ENCODE data around the gene KIRREL3.

Gene KIRREL3

DNA sequence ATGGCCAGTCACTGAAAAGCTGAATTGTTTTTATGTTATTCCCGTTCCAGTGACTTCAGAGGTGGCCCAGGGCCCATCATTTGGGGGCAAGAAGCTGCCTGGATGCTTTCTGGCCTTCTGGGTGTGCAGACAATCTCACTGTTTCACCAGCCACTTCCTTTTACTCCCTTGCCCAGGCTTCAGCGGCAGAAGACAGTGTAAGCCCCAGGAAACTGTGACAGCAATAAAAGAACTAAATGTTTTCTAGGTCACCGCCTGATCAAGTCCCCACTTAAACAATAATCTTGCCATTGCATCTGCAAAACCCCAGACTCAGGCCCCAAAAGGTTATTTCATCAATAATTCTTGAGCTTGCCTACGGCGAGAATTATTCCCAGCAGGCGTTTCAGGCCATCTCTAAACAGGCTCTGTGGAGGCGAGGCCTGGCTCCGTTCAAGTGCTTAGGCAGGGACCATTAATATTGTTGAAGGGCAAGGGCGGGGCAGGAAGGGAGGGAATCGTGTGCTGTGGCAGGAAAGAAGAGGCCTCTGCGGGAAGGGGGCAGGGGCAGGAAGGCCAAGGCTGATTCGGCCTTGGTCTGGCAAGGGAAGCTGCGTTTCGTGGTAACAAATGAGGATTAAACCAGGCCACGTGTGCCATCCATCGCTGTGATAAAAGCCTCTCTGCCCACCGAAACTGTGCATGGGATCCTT, 252.3 kb downstream of the KIRREL3 start:
- no peak overlapping the region for H3K4me3 ChIP-seq (ENCODE audit: low read depth, low read length)
- TF ChIP-seq, protein P1, sequence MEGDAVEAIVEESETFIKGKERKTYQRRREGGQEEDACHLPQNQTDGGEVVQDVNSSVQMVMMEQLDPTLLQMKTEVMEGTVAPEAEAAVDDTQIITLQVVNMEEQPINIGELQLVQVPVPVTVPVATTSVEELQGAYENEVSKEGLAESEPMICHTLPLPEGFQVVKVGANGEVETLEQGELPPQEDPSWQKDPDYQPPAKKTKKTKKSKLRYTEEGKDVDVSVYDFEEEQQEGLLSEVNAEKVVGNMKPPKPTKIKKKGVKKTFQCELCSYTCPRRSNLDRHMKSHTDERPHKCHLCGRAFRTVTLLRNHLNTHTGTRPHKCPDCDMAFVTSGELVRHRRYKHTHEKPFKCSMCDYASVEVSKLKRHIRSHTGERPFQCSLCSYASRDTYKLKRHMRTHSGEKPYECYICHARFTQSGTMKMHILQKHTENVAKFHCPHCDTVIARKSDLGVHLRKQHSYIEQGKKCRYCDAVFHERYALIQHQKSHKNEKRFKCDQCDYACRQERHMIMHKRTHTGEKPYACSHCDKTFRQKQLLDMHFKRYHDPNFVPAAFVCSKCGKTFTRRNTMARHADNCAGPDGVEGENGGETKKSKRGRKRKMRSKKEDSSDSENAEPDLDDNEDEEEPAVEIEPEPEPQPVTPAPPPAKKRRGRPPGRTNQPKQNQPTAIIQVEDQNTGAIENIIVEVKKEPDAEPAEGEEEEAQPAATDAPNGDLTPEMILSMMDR (IDR thresholded peaks at IDR 0.05; ENCODE audit: low read depth, low read length), result no peak

DNA sequence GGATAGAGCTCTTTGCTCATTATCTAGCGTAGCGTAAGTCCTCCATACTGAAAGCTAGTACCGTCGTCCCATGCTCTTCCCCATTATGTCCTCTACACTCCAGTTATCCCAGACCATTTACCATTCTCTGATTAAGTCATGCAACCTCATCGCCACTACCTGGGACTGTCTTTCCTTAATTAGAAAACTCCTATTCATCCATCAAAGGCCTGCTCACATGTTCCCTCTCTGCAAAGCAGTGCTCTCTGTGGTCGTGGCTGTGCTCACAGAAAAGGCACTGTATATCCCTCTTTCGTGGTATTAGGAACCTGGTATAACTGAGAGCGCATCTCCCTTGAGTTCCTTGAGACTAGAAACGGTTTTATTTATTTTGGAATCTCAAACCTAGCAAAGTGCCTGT, 253.3 kb downstream of the KIRREL3 start:
- no peak overlapping the region for H3K4me3 ChIP-seq (ENCODE audit: low read depth, low read length)
- TF ChIP-seq, protein P1 (IDR thresholded peaks at IDR 0.05; ENCODE audit: low read depth, low read length), result no peak

DNA sequence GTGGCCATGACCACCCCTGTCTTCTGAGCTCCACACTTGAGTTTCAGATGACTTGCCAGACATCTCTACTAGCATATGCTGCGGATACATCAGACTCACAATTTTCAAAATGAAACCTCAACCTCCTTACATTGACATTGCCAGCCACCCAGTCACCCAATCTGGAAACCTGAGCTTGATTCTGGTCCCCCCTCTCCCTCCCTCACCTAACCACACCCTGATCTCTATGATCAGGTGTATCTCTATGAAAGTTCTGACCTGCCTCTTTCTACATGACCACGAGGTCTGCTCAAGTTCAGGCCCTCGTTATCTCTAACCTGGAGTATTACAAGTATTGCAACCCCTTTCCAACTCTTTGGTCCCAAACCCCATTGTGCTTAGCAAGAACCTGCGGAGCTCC, 254.1 kb downstream of the KIRREL3 start:
- TF ChIP-seq, protein P1 (IDR thresholded peaks at IDR 0.05; ENCODE audit: low read depth, low read length), result no peak

DNA sequence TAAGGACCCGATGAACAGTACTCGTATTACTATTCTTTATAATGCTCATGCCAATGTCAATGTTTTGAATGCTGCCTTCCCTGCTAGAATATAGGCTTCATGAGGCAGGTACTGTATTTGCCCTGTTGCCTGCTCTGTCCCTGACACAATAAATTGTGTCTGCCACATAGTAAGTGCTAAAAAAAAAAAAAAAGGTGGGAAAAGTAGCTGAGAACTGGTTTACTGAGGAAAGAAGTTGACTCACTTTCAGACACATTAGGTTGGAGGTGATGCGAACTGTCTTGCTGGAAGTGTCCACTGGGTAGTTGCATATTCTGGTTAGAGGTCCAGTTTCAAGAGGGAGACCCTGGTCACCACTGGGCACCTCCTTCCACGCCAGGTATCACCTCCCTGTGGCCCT, 255.9 kb downstream of the KIRREL3 start:
- H3K4me3 ChIP-seq (ENCODE audit: low read depth, low read length), result no peak overlapping the region
- TF ChIP-seq, protein P1 (IDR thresholded peaks at IDR 0.05; ENCODE audit: low read depth, low read length), result no peak

More for the DNA sequence above, 254.1 kb downstream of the KIRREL3 start:
- no peak overlapping the region for H3K4me3 ChIP-seq (ENCODE audit: low read depth, low read length)

DNA sequence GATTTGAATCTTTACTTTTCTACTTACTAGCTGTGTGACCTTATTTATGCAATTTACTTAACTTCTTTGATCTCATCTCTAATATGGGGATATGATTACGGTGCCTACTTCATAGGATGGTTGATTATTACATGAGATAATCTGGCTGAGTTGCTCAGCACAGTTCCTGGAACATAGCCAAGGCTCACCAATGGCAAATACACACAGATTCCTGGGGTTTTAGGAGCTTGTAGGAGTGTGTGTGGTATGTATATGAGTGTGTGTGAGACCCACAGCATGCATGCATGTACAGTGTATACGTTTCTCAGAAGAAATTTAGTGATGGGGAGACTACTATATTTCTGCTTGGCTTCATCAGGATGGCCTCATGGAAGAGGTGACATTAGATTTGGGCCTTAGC, 256.9 kb downstream of the KIRREL3 start:
- H3K4me3 ChIP-seq (ENCODE audit: low read depth, low read length), result no peak overlapping the region
- TF ChIP-seq, protein P1 (IDR thresholded peaks at IDR 0.05; ENCODE audit: low read depth, low read length), result no peak

DNA sequence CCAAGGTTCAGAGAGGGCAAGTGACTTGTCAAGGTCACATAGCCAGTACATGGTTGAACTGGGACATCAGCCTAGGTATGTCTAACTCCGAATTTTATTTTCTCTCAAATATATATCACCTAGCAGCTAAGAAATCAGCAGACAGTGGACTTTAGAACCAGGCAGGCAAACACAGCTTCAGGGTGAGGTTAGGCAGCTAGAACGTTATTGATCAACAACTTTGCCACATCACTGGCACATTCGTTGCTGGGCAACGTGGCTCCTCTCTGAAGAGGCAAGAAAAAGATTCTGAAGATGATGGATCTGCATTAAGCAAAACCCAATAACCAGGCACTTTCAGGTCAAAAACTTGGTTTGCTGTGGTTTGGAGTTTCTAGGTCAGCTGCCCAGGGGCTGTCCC, 258.0 kb downstream of the KIRREL3 start:
- TF ChIP-seq, protein P1 (IDR thresholded peaks at IDR 0.05; ENCODE audit: low read depth, low read length), result no peak
- no peak overlapping the region for H3K4me3 ChIP-seq (ENCODE audit: low read depth, low read length)

DNA sequence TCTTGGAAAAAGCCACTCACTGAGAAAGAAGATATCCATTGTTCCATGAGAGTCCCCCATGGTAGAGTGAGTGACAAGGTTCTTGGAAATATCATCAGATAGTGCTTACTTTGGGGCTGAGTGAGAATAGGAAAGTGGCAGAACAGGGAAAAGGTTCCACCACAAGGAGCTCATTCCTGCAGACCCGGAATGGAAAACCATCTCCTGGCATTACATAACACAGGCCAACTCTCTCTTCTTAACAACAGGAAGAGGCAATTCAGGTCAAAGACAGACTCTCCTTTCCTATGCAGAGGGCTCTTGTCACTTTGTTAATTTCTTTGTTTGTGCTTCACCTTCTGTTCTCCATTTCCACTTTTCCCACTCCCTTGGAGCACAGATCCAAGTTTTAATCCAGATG, 259.7 kb downstream of the KIRREL3 start:
- TF ChIP-seq, protein P1 (IDR thresholded peaks at IDR 0.05; ENCODE audit: low read depth, low read length), result no peak
- H3K4me3 ChIP-seq (ENCODE audit: low read depth, low read length), result no peak overlapping the region

All from WI38 (cell line).